OCI-LY3 (cell line): ENCODE data around the gene PRR11.

Experiments used
- CTCF ChIP-seq: fragments of 200-600, 300-600 bp; sonication (generic); IDR thresholded peaks from 2 replicates; pipeline ENCODE4 v1.5.1; 2014; ENCODE audit warnings: antibody characterized with exemption, low read length, low read depth
- EZH2phosphoT487 ChIP-seq: fragments of 200-600 bp; shearing (Covaris generic); IDR thresholded peaks from 2 replicates; pipeline ENCODE4 v1.6.1; 2018; ENCODE audit warnings: antibody characterized with exemption, mixed run types, low read depth

- no peak for TF ChIP-seq CTCF
- no peak for TF ChIP-seq EZH2phosphoT487
Observed at GRCh38 chr17:59161477-59161876, 5.9 kb downstream of the PRR11 start.
